ENCODE results near the gene MAGEL2.

The MAGEL2 gene

DNA sequence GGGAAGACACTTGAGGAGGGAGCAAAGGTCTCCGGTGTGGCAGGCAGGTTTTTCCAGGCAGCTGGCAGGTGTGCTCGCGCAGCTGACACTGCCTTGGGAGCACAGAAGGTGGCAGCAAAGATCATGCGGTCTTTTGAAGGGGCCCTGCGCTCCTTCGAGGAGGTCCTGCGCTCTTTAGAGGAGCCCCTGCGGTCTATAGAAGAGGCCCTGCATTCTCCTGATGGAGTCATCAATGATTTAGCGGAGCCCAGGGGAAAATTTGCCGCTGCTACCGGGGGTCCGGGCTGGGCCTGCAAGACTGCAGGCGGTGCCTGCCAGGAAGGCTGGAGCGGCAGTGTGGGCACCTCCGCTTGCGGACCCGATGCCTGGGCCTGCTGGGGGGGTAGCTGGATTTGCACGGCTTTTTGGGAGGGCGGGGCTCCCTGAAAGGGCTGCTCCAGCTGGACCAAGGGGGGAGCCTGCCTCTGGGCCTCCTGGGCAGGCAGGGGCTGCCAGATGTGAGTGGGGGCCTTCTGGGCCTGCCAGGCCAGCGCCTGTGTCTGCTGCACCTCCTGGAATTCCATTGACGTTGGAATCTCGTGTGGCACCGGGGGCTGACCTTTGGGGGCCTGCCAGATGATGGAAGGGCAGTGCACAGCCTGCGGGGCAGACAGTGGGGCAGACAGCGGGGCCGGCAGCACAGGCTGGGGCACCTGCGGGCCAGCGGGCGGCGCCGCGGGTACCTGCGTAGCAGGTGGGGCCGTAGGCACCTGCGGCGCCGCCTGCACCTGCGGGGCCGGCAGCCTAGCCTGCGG, 2.1 kb downstream of the MAGEL2 start:
- TF ChIP-seq, protein P1, sequence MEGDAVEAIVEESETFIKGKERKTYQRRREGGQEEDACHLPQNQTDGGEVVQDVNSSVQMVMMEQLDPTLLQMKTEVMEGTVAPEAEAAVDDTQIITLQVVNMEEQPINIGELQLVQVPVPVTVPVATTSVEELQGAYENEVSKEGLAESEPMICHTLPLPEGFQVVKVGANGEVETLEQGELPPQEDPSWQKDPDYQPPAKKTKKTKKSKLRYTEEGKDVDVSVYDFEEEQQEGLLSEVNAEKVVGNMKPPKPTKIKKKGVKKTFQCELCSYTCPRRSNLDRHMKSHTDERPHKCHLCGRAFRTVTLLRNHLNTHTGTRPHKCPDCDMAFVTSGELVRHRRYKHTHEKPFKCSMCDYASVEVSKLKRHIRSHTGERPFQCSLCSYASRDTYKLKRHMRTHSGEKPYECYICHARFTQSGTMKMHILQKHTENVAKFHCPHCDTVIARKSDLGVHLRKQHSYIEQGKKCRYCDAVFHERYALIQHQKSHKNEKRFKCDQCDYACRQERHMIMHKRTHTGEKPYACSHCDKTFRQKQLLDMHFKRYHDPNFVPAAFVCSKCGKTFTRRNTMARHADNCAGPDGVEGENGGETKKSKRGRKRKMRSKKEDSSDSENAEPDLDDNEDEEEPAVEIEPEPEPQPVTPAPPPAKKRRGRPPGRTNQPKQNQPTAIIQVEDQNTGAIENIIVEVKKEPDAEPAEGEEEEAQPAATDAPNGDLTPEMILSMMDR (IDR thresholded peaks at IDR 0.05): peak; percentile 80
- TF ChIP-seq ZFX (IDR thresholded peaks at IDR 0.05; ENCODE audit: borderline replicate concordance): no peak
- H3K27ac ChIP-seq: no peak overlapping the region

DNA sequence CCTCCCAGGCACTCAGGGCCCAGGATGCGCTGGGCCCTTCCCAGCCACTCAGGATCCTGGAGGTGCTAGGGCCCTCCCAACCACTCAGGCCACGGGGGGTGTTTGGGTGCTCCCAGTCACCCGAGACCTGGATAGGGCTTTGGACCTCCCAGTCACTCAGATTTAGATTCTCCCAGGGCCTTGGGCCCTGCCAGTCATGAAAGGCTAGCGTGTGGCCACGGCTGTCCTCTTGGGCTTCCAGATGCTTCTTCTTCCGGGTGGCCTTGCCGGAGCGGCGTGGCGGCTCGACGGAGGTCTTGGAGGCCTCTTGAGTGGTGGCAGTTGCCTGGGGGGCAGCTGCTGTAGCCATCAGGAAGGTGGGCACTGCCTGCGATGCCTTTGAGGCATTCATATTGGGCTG, 2.8 kb downstream of the MAGEL2 start:
- TF ChIP-seq, protein P1 (IDR thresholded peaks at IDR 0.05): no peak
- TF ChIP-seq ZFX (IDR thresholded peaks at IDR 0.05; ENCODE audit: borderline replicate concordance): no peak
- H3K27ac ChIP-seq: no peak overlapping the region

DNA sequence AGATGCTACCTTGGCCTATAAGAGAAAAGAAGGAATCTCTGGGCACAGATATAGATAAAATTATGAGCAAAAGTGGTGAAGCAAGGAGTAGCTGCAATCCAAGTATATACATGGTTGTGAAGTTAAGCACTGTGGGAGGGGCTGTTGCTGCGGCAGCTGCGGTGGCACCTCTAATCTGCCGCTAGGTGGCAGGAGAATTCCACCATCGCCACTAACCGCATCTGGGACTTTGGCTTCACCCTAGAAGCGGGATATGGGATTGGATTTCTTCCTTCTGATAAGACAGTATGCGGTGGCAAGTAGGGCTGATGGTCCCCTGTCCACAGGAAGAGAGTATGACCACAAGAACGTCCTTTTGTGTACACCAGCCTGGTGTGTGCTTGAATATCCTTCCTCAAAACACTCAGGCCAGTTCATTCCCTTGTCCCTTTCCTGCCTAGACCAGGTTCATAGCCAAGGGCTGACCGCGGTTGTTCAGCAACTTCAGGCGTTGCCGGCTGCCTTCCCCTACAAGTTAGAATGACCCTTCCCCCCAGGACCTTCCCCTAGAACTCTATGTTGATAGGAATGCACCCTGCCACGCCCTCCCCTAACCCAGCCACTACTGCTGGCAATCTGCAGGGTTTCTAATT, 5.1 kb downstream of the MAGEL2 start:
- no peak overlapping the region for H3K27ac ChIP-seq
- no peak for TF ChIP-seq ZFX (IDR thresholded peaks at IDR 0.05; ENCODE audit: borderline replicate concordance)
- TF ChIP-seq, protein P1 (IDR thresholded peaks at IDR 0.05): peak; percentile 89

DNA sequence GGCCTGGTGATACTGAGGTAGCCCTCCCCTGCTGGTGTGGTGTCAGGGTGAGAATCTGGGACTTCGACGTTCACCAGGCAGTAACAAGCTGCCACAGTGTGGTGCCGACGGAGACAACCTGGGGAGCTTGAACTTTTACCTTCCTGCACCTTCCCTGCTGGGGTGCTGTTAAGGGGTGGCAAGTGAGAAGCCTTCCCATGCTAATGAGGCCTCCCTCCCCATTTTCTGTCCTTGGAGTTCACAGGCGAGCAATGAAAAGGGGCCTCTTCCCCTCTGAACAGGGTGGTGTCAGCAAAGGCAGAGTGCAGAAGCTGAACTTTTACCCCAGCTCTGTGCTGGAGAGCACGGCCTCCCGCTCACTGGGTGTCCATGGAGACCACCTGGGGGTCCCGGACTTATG, 13.5 kb downstream of the MAGEL2 start:
- no peak for TF ChIP-seq ZFX (IDR thresholded peaks at IDR 0.05; ENCODE audit: borderline replicate concordance)
- TF ChIP-seq, protein P1 (IDR thresholded peaks at IDR 0.05): no peak
- no peak overlapping the region for H3K27ac ChIP-seq

DNA sequence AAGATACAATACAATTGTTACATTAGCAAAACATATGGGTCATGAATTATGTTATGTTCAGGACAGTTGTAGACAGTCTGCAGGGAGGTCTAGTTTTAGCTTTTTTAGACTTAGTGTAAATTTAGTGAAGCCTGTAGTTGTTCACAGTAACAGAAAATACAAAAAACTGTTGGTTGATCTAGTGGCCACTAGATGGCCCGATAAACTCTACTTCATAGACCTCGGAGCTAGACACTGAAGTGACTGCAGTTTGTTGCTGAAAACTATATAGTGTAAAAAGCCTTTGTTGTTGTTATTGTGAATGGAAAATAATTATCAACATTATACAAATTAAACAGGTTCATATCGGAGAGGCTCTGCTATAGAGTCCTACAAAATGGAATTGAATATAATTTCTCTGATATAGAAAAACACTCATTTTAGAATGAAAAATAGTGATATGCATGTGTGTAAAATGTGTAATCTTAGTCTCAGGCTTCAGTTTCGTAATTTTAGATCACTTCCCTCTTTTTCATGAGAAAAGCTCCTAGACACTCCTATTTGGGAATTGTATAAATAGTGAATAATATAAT, 18.3 kb downstream of the MAGEL2 start:
- no peak overlapping the region for H3K27ac ChIP-seq
- TF ChIP-seq, protein P1 (IDR thresholded peaks at IDR 0.05): peak; percentile 79
- no peak for TF ChIP-seq ZFX (IDR thresholded peaks at IDR 0.05; ENCODE audit: borderline replicate concordance)

DNA sequence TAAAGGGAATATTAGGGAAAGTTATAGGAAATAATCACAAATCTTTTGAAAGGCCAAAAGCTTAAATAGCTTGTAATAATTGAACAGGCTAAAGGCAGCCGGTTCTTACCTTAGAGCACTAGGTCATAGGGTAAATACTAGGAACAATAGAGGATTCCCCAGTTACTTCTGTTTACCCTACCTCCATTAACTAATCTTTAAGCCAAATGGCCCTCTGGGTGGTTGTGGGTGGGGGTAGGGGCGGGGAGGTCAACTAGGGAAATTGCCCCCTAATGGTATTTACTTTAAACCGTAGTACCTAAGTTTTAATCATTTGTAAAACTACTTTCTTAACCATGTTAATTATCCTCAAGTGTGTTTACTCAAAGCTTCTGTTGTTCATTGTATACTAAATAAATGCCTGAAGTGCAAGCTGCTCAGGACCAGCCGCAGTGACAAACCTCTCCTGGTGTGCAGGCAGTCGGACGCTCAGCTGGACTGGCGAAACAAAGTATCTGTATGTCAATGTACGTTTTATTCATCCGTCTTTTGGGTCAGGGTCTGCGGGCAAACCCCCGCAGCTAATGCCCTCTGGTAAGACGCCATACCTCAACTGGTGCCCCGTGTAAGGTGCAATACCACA, 18.9 kb downstream of the MAGEL2 start:
- TF ChIP-seq, protein P1 (IDR thresholded peaks at IDR 0.05): no peak
- no peak for TF ChIP-seq ZFX (IDR thresholded peaks at IDR 0.05; ENCODE audit: borderline replicate concordance)
- no peak overlapping the region for H3K27ac ChIP-seq
